Lower leg skin (tissue), 4 donors: ENCODE results near the gene NOL3. TPM values are rescaled to one million over a fixed set of nuclear protein-coding genes. Genes with fewer than 3 reads are reported as not detected.

Experiments
- DNase-seq, 2 donors: peaks; one replicate each; pipeline ENCODE4 v3.0.0-alpha.2; 2019; ENCODE audit warnings: low spot score in 2 of 2
- H3K4me3 ChIP-seq: fragments of 200-600 bp; sonication (generic); 2 replicates; pipeline ENCODE4 v1.5.1; 2017; ENCODE audit warnings: mild to moderate bottlenecking, low read depth; ENCODE audit not compliant: poor library complexity, severe bottlenecking
- POLR2A ChIP-seq, 2 donors: fragments of 450-650 bp; IDR thresholded peaks; one replicate each; pipeline ENCODE4 v1.6.1; 2016 to 2017; ENCODE audit warnings: antibody characterized with exemption in 2 of 2, mild to moderate bottlenecking in 1 of 2, moderate library complexity in 1 of 2
- WGBS, 2 donors: methylation state at CpG; one replicate each; pipeline ENCODE4 v1.1.5; 2018; 5-methylcytosine and 5-hydroxymethylcytosine counted together
- intact Hi-C: fragments of 100-400 bp; cut with DNase I; formaldehyde crosslinking; loops from one replicate; pipeline ENCODE4 v1.15.0; 2023; ENCODE audit warnings: low total_unique reads
- total RNA-seq, 4 donors: library from RNA; depleted of rRNA; stranded (reverse); fragments of >200 nt; gene quantifications; one replicate each; pipeline ENCODE4 v1.1.0, GENCODE V29; 2016
- TF ChIP-seq, protein P1 (sequence below), 3 donors: fragments of 450-650 bp; IDR thresholded peaks; one replicate each; pipeline ENCODE4 v1.5.1; 2016; ENCODE audit warnings: antibody characterized with exemption in 3 of 3, mild to moderate bottlenecking in 3 of 3, moderate library complexity in 2 of 3

NOL3 gene
- total RNA-seq, 4 donors from 2014 or later = 84.3 to 139 (median 115) TPM

- WGBS, 2 donors = 86 to 90% methylated on average over 10 to 23 of the region's 25 CpGs
- intact Hi-C loops = no loop called here
- no peak overlapping the region for H3K4me3 ChIP-seq
- TF ChIP-seq, protein P1, sequence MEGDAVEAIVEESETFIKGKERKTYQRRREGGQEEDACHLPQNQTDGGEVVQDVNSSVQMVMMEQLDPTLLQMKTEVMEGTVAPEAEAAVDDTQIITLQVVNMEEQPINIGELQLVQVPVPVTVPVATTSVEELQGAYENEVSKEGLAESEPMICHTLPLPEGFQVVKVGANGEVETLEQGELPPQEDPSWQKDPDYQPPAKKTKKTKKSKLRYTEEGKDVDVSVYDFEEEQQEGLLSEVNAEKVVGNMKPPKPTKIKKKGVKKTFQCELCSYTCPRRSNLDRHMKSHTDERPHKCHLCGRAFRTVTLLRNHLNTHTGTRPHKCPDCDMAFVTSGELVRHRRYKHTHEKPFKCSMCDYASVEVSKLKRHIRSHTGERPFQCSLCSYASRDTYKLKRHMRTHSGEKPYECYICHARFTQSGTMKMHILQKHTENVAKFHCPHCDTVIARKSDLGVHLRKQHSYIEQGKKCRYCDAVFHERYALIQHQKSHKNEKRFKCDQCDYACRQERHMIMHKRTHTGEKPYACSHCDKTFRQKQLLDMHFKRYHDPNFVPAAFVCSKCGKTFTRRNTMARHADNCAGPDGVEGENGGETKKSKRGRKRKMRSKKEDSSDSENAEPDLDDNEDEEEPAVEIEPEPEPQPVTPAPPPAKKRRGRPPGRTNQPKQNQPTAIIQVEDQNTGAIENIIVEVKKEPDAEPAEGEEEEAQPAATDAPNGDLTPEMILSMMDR (IDR thresholded peaks at IDR 0.05) = no peak
- no peak for TF ChIP-seq POLR2A (IDR thresholded peaks at IDR 0.05)
- DNase-seq = no peak
Measured at GRCh38 chr16:67210069-67210937, 40.0 kb downstream of the NOL3 start.

DNA sequence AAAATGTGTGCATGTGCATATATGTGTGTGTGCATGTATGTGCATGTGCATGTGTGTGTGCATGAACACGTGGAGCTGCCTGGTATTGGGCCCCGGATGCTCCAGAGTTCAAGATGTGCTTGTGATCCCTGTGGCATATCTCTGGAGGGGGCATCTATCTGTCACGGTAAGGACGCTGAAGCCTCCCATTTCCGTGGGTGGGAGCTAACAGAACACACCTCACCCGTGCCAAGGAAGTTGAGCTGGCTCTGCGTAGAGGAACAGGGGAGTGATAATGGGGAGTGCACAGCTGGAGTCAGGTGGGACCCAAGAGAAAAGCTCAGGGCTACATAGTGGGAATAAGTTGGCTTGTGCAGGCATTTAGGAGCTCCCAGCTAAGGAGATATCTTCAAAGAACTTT is 41.3 kb downstream of the NOL3 start:
- no peak overlapping the region for H3K4me3 ChIP-seq
- DNase-seq = no peak
- WGBS, 2 donors = 83 to 85% methylated on average over 7 of the region's 7 CpGs
- TF ChIP-seq, protein P1 (IDR thresholded peaks at IDR 0.05) = no peak
- no peak for TF ChIP-seq POLR2A (IDR thresholded peaks at IDR 0.05)
- intact Hi-C loops = no loop called here

- no peak for TF ChIP-seq POLR2A (IDR thresholded peaks at IDR 0.05)
- TF ChIP-seq, protein P1 (IDR thresholded peaks at IDR 0.05) = no peak
- no peak for DNase-seq
- H3K4me3 ChIP-seq = no peak overlapping the region
- intact Hi-C loops = no loop called here
Measured at GRCh38 chr16:67212766-67213165, 42.4 kb downstream of the NOL3 start.

GRCh38 chr16:67213197-67214019 is 43.1 kb downstream of the NOL3 start:
- intact Hi-C loops = no loop called here
- WGBS, 2 donors = 74 to 78% methylated on average over 8 of the region's 8 CpGs
- no peak for DNase-seq
- TF ChIP-seq POLR2A (IDR thresholded peaks at IDR 0.05) = no peak
- TF ChIP-seq, protein P1 (IDR thresholded peaks at IDR 0.05) = no peak
- H3K4me3 ChIP-seq = no peak overlapping the region

GRCh38 chr16:67215706-67216105 is 45.4 kb downstream of the NOL3 start:
- WGBS, 2 donors = 65 to 69% methylated on average over 5 of the region's 5 CpGs

More at GRCh38 chr16:67215706-67216105, 45.4 kb downstream of the NOL3 start:
- TF ChIP-seq, protein P1 (IDR thresholded peaks at IDR 0.05) = no peak
- no peak overlapping the region for H3K4me3 ChIP-seq
- no peak for DNase-seq
- intact Hi-C loops = no loop called here
